ENCODE results near the gene HLA-DQA1. TPM values are rescaled to one million over a fixed set of nuclear protein-coding genes. Genes with fewer than 3 reads are reported as not detected.

The HLA-DQA1 gene
- total and polyA plus RNA-seq, 7 experiments from 2014 or later = 0.59 to 43.4 (median 10.7) TPM

- Histone ChIP-seq H3K4me1 (ENCODE audit: control insufficient read depth in 2 of 2, insufficient read depth in 2 of 2, low read length in 2 of 2) (peaks cover under 1% of the 10 kb centered on the region in 2 donors), H3K27ac (ENCODE audit: low read depth, low read length) (no peak overlapping the region), H3K27me3 (ENCODE audit: control insufficient read depth in 2 of 2, insufficient read depth in 2 of 2, low read length in 2 of 2) (no peaks in the 10 kb centered on the region), H3K4me3 (ENCODE audit: low read length) (no peak overlapping the region), H3K36me3 (ENCODE audit: control insufficient read depth in 2 of 3, insufficient read depth in 3 of 3, low read length in 3 of 3) (no peaks in the 10 kb centered on the region), H3K9me3 (ENCODE audit: control insufficient read depth in 2 of 3, low read length in 3 of 3) (no peaks in the 10 kb centered on the region)
- Mint-ChIP-seq H3K27me3 (peaks cover 0 to 71% (median 0%) of the 10 kb centered on the region in 5 donors), H3K4me3 (no peak overlapping the region), H3K27ac (no peak overlapping the region), H3K4me1 (peaks cover under 1 to 5% (median 5%) of the 10 kb centered on the region in 7 donors), H3K9me3 (peaks cover 0 to 34% (median 21%) of the 10 kb centered on the region in 11 donors), H3K36me3 (peaks cover 6 to 11% (median 9%) of the 10 kb centered on the region in 5 donors)
- POLR2A ChIA-PET = interaction anchor here (0.8 kb wide), 1 partner anchor 11 kb away, joined by 3 read pairs; no protein-coding TSS in a partner anchor
- intact Hi-C loops (cut with micrococcal nuclease) = no loop called here
- CTCF ChIA-PET = no interaction called here
- DNase-seq = no peak
- ATAC-seq = no peak
Observed at GRCh38 chr6:32680055-32680454, 42.8 kb downstream of the HLA-DQA1 start.

GRCh38 chr6:32684246-32684645, 47.0 kb downstream of the HLA-DQA1 start:
- peaks cover 15 to 25% (median 21%) of the 10 kb centered on the region in 7 donors for H3K4me1 Mint-ChIP-seq
- POLR2A ChIA-PET = no interaction called here

GRCh38 chr6:32685603-32686002, 48.4 kb downstream of the HLA-DQA1 start:
- intact Hi-C loops (cut with micrococcal nuclease) = loop anchor here (1.0 kb wide), 3 partner anchors 17 to 63 kb away; no protein-coding TSS in a partner anchor
- Histone ChIP-seq H3K4me3 (ENCODE audit: low read length) (no peak overlapping the region), H3K27me3 (ENCODE audit: control insufficient read depth in 2 of 2, insufficient read depth in 2 of 2, low read length in 2 of 2) (no peaks in the 10 kb centered on the region), H3K9me3 (ENCODE audit: control insufficient read depth in 2 of 3, low read length in 3 of 3) (no peaks in the 10 kb centered on the region), H3K36me3 (ENCODE audit: control insufficient read depth in 2 of 3, insufficient read depth in 3 of 3, low read length in 3 of 3) (no peaks in the 10 kb centered on the region), H3K27ac (ENCODE audit: low read depth, low read length) (no peak overlapping the region), H3K4me1 (ENCODE audit: control insufficient read depth in 2 of 2, insufficient read depth in 2 of 2, low read length in 2 of 2) (peaks cover 14 to 17% of the 10 kb centered on the region in 2 donors)
- peaks cover 17 to 35% (median 27%) of the 10 kb centered on the region in 7 donors for H3K4me1 Mint-ChIP-seq
- peaks cover 0 to 37% (median 0%) of the 10 kb centered on the region in 5 donors for H3K27me3 Mint-ChIP-seq
- ChIA-PET POLR2A (interaction anchor here (0.7 kb wide), 1 partner anchor 50 kb away, joined by 3 read pairs; no protein-coding TSS in a partner anchor), CTCF (interaction anchor here (1.4 kb wide), 1 partner anchor 63 kb away, joined by 5 read pairs; no protein-coding TSS in a partner anchor)
- ATAC-seq (peak; percentile 95), DNase-seq (peak in 7 of 9 donors; percentile 12 to 87 (median 62))
- H3K4me3 Mint-ChIP-seq = peak overlapping the region in 9 of 10 donors; percentile 5 to 82 (median 56)
- peak overlapping the region; percentile 9 to 91 (median 78) for H3K27ac Mint-ChIP-seq
- H3K9me3 Mint-ChIP-seq = peaks cover 0 to 14% (median 1%) of the 10 kb centered on the region in 11 donors
- H3K36me3 Mint-ChIP-seq = peaks cover 0 to 4% (median 0%) of the 10 kb centered on the region in 5 donors

More at GRCh38 chr6:32684246-32684645, 47.0 kb downstream of the HLA-DQA1 start:
- Histone ChIP-seq H3K27me3 (ENCODE audit: control insufficient read depth in 2 of 2, insufficient read depth in 2 of 2, low read length in 2 of 2) (no peaks in the 10 kb centered on the region), H3K36me3 (ENCODE audit: control insufficient read depth in 2 of 3, insufficient read depth in 3 of 3, low read length in 3 of 3) (no peaks in the 10 kb centered on the region), H3K4me3 (ENCODE audit: low read length) (no peak overlapping the region), H3K9me3 (ENCODE audit: control insufficient read depth in 2 of 3, low read length in 3 of 3) (no peaks in the 10 kb centered on the region), H3K27ac (ENCODE audit: low read depth, low read length) (no peak overlapping the region), H3K4me1 (ENCODE audit: control insufficient read depth in 2 of 2, insufficient read depth in 2 of 2, low read length in 2 of 2) (peaks cover 14 to 17% of the 10 kb centered on the region in 2 donors)
- Mint-ChIP-seq H3K4me3 (no peak overlapping the region), H3K27ac (peak overlapping the region in 3 of 9 donors; percentile 10 to 54 (median 27)), H3K9me3 (peaks cover 0 to 15% (median 1%) of the 10 kb centered on the region in 11 donors), H3K27me3 (peaks cover 0 to 41% (median 0%) of the 10 kb centered on the region in 5 donors), H3K36me3 (peaks cover 0 to 4% (median 0%) of the 10 kb centered on the region in 5 donors)
- intact Hi-C loops (cut with micrococcal nuclease) = no loop called here
- no peak for DNase-seq
- no peak for ATAC-seq
- CTCF ChIA-PET = interaction anchor here (0.7 kb wide), 1 partner anchor 18 kb away, joined by 3 read pairs; no protein-coding TSS in a partner anchor

GRCh38 chr6:32689531-32690501, 52.6 kb downstream of the HLA-DQA1 start:
- intact Hi-C loops (cut with micrococcal nuclease) = no loop called here
- Mint-ChIP-seq H3K27me3 (peaks cover 3 to 40% (median 17%) of the 10 kb centered on the region in 5 donors), H3K36me3 (peaks cover 0 to 2% (median 0%) of the 10 kb centered on the region in 5 donors), H3K27ac (no peak overlapping the region), H3K4me3 (peak overlapping the region in 1 of 10 donors; percentile 4), H3K9me3 (peaks cover 0 to 6% (median 0%) of the 10 kb centered on the region in 11 donors), H3K4me1 (peaks cover 16 to 37% (median 26%) of the 10 kb centered on the region in 7 donors)
- no peaks in the 10 kb centered on the region for H3K36me3 ChIP-seq (ENCODE audit: control insufficient read depth in 2 of 3, insufficient read depth in 3 of 3, low read length in 3 of 3)
- H3K4me1 ChIP-seq (ENCODE audit: control insufficient read depth in 2 of 2, insufficient read depth in 2 of 2, low read length in 2 of 2) = peaks cover 14 to 17% of the 10 kb centered on the region in 2 donors
- CTCF ChIA-PET = interaction anchor here (0.6 to 1.5 kb wide), 6 partner anchors 10 to 275 kb away, joined by 3 to 5 read pairs (median 4); no protein-coding TSS in a partner anchor
- no peak for DNase-seq
- H3K9me3 ChIP-seq (ENCODE audit: control insufficient read depth in 2 of 3, low read length in 3 of 3) = no peaks in the 10 kb centered on the region
- H3K4me3 ChIP-seq (ENCODE audit: low read length) = no peak overlapping the region
- no peak for ATAC-seq
- no peak overlapping the region for H3K27ac ChIP-seq (ENCODE audit: low read depth, low read length)
- POLR2A ChIA-PET = no interaction called here
- H3K27me3 ChIP-seq (ENCODE audit: control insufficient read depth in 2 of 2, insufficient read depth in 2 of 2, low read length in 2 of 2) = no peaks in the 10 kb centered on the region

- POLR2A ChIA-PET = no interaction called here
- Mint-ChIP-seq H3K27me3 (peaks cover 3 to 58% (median 23%) of the 10 kb centered on the region in 5 donors), H3K4me1 (peaks cover 4 to 16% (median 7%) of the 10 kb centered on the region in 7 donors), H3K9me3 (peaks cover 0 to 6% (median 0%) of the 10 kb centered on the region in 11 donors), H3K4me3 (no peak overlapping the region), H3K27ac (no peak overlapping the region), H3K36me3 (no peaks in the 10 kb centered on the region)
- peak in 8 of 9 donors; percentile 13 to 62 (median 46) for DNase-seq
- CTCF ChIA-PET = interaction anchor here (1.0 to 1.1 kb wide), 4 partner anchors 8 to 279 kb away, joined by 3 to 6 read pairs (median 4); no protein-coding TSS in a partner anchor
- no peaks in the 10 kb centered on the region for H3K36me3 ChIP-seq (ENCODE audit: control insufficient read depth in 2 of 3, insufficient read depth in 3 of 3, low read length in 3 of 3)
- peak; percentile 76 for ATAC-seq
- intact Hi-C loops (cut with micrococcal nuclease) = loop anchor here (1.0 to 2.0 kb wide), 5 partner anchors 69 to 279 kb away; no protein-coding TSS in a partner anchor
- H3K9me3 ChIP-seq (ENCODE audit: control insufficient read depth in 2 of 3, low read length in 3 of 3) = no peaks in the 10 kb centered on the region
- no peak overlapping the region for H3K4me3 ChIP-seq (ENCODE audit: low read length)
- no peaks in the 10 kb centered on the region for H3K27me3 ChIP-seq (ENCODE audit: control insufficient read depth in 2 of 2, insufficient read depth in 2 of 2, low read length in 2 of 2)
- H3K27ac ChIP-seq (ENCODE audit: low read depth, low read length) = no peak overlapping the region
- H3K4me1 ChIP-seq (ENCODE audit: control insufficient read depth in 2 of 2, insufficient read depth in 2 of 2, low read length in 2 of 2) = peaks cover 0 to 1% of the 10 kb centered on the region in 2 donors
Observed at GRCh38 chr6:32692019-32692418, 54.8 kb downstream of the HLA-DQA1 start.
